ENCODE data around the gene C10orf53.

C10orf53 gene

GRCh38 chr10:49645871-49646870, 33.3 kb upstream of the C10orf53 start:
- no peak overlapping the region for H3K9ac ChIP-seq (ENCODE audit: low read length in 2 of 2)
- H3K4me3 ChIP-seq (ENCODE audit: low read length in 2 of 2): no peak overlapping the region
- no peaks in the 10 kb centered on the region for H3K36me3 ChIP-seq (ENCODE audit: control insufficient read depth in 2 of 2, insufficient read depth in 2 of 2, low read length in 2 of 2)
- no peak overlapping the region for H3K27ac ChIP-seq (ENCODE audit: low read length)
- peaks cover 0 to 5% of the 10 kb centered on the region in 2 donors for H3K9me3 ChIP-seq (ENCODE audit: control insufficient read depth in 2 of 2, low read length in 2 of 2)
- peaks cover 11 to 20% of the 10 kb centered on the region in 2 donors for H3K27me3 ChIP-seq (ENCODE audit: control insufficient read depth in 1 of 2, insufficient read depth in 2 of 2, low read length in 2 of 2)
- H3K4me1 ChIP-seq (ENCODE audit: control insufficient read depth, insufficient read depth, low read length): no peaks in the 10 kb centered on the region

- Histone ChIP-seq H3K9me3 (ENCODE audit: control insufficient read depth in 2 of 2, low read length in 2 of 2) (no peaks in the 10 kb centered on the region), H3K27ac (ENCODE audit: low read length) (no peak overlapping the region), H3K4me3 (ENCODE audit: low read length in 2 of 2) (no peak overlapping the region), H3K4me1 (ENCODE audit: control insufficient read depth, insufficient read depth, low read length) (no peaks in the 10 kb centered on the region), H3K27me3 (ENCODE audit: control insufficient read depth in 1 of 2, insufficient read depth in 2 of 2, low read length in 2 of 2) (peaks cover 2 to 12% of the 10 kb centered on the region in 2 donors), H3K36me3 (ENCODE audit: control insufficient read depth in 2 of 2, insufficient read depth in 2 of 2, low read length in 2 of 2) (no peaks in the 10 kb centered on the region), H3K9ac (ENCODE audit: low read length in 2 of 2) (no peak overlapping the region)
Observed at GRCh38 chr10:49647554-49647953, 31.9 kb upstream of the C10orf53 start.

GRCh38 chr10:49647985-49648795, 31.3 kb upstream of the C10orf53 start:
- no peaks in the 10 kb centered on the region for H3K9me3 ChIP-seq (ENCODE audit: control insufficient read depth in 2 of 2, low read length in 2 of 2)

GRCh38 chr10:49649294-49649693, 30.2 kb upstream of the C10orf53 start:
- H3K9ac ChIP-seq (ENCODE audit: low read length in 2 of 2): no peak overlapping the region
- no peak overlapping the region for H3K27ac ChIP-seq (ENCODE audit: low read length)
- no peak overlapping the region for H3K4me3 ChIP-seq (ENCODE audit: low read length in 2 of 2)
- H3K4me1 ChIP-seq (ENCODE audit: control insufficient read depth, insufficient read depth, low read length): no peaks in the 10 kb centered on the region
- H3K36me3 ChIP-seq (ENCODE audit: control insufficient read depth in 2 of 2, insufficient read depth in 2 of 2, low read length in 2 of 2): no peaks in the 10 kb centered on the region
- no peaks in the 10 kb centered on the region for H3K9me3 ChIP-seq (ENCODE audit: control insufficient read depth in 2 of 2, low read length in 2 of 2)
- H3K27me3 ChIP-seq (ENCODE audit: control insufficient read depth in 1 of 2, insufficient read depth in 2 of 2, low read length in 2 of 2): peaks cover 0 to 9% of the 10 kb centered on the region in 2 donors

More at GRCh38 chr10:49647985-49648795, 31.3 kb upstream of the C10orf53 start:
- Histone ChIP-seq H3K36me3 (ENCODE audit: control insufficient read depth in 2 of 2, insufficient read depth in 2 of 2, low read length in 2 of 2) (no peaks in the 10 kb centered on the region), H3K27ac (ENCODE audit: low read length) (no peak overlapping the region), H3K4me3 (ENCODE audit: low read length in 2 of 2) (no peak overlapping the region), H3K27me3 (ENCODE audit: control insufficient read depth in 1 of 2, insufficient read depth in 2 of 2, low read length in 2 of 2) (peaks cover 0 to 9% of the 10 kb centered on the region in 2 donors), H3K4me1 (ENCODE audit: control insufficient read depth, insufficient read depth, low read length) (no peaks in the 10 kb centered on the region), H3K9ac (ENCODE audit: low read length in 2 of 2) (no peak overlapping the region)

GRCh38 chr10:49649936-49650723, 29.3 kb upstream of the C10orf53 start:
- Histone ChIP-seq H3K27ac (ENCODE audit: low read length) (no peak overlapping the region), H3K4me1 (ENCODE audit: control insufficient read depth, insufficient read depth, low read length) (no peaks in the 10 kb centered on the region), H3K36me3 (ENCODE audit: control insufficient read depth in 2 of 2, insufficient read depth in 2 of 2, low read length in 2 of 2) (no peaks in the 10 kb centered on the region), H3K9ac (ENCODE audit: low read length in 2 of 2) (no peak overlapping the region), H3K9me3 (ENCODE audit: control insufficient read depth in 2 of 2, low read length in 2 of 2) (no peaks in the 10 kb centered on the region), H3K4me3 (ENCODE audit: low read length in 2 of 2) (no peak overlapping the region), H3K27me3 (ENCODE audit: control insufficient read depth in 1 of 2, insufficient read depth in 2 of 2, low read length in 2 of 2) (peaks cover 0 to 8% of the 10 kb centered on the region in 2 donors)

GRCh38 chr10:49650724-49651034, 28.8 kb upstream of the C10orf53 start:
- Histone ChIP-seq H3K9ac (ENCODE audit: low read length in 2 of 2) (no peak overlapping the region), H3K27ac (ENCODE audit: low read length) (no peak overlapping the region), H3K27me3 (ENCODE audit: control insufficient read depth in 1 of 2, insufficient read depth in 2 of 2, low read length in 2 of 2) (peaks cover 0 to 8% of the 10 kb centered on the region in 2 donors), H3K4me3 (ENCODE audit: low read length in 2 of 2) (no peak overlapping the region), H3K4me1 (ENCODE audit: control insufficient read depth, insufficient read depth, low read length) (no peaks in the 10 kb centered on the region), H3K36me3 (ENCODE audit: control insufficient read depth in 2 of 2, insufficient read depth in 2 of 2, low read length in 2 of 2) (no peaks in the 10 kb centered on the region), H3K9me3 (ENCODE audit: control insufficient read depth in 2 of 2, low read length in 2 of 2) (no peaks in the 10 kb centered on the region)

- H3K27me3 ChIP-seq (ENCODE audit: control insufficient read depth in 1 of 2, insufficient read depth in 2 of 2, low read length in 2 of 2): peaks cover 0 to 8% of the 10 kb centered on the region in 2 donors
Observed at GRCh38 chr10:49651039-49651835, 28.2 kb upstream of the C10orf53 start.

GRCh38 chr10:49651917-49652316, 27.5 kb upstream of the C10orf53 start:
- peaks cover 0 to 8% of the 10 kb centered on the region in 2 donors for H3K27me3 ChIP-seq (ENCODE audit: control insufficient read depth in 1 of 2, insufficient read depth in 2 of 2, low read length in 2 of 2)
- H3K4me3 ChIP-seq (ENCODE audit: low read length in 2 of 2): no peak overlapping the region
- no peaks in the 10 kb centered on the region for H3K36me3 ChIP-seq (ENCODE audit: control insufficient read depth in 2 of 2, insufficient read depth in 2 of 2, low read length in 2 of 2)

More at GRCh38 chr10:49651039-49651835, 28.2 kb upstream of the C10orf53 start:
- H3K4me1 ChIP-seq (ENCODE audit: control insufficient read depth, insufficient read depth, low read length): no peaks in the 10 kb centered on the region
- no peak overlapping the region for H3K9ac ChIP-seq (ENCODE audit: low read length in 2 of 2)
- H3K27ac ChIP-seq (ENCODE audit: low read length): no peak overlapping the region
- no peaks in the 10 kb centered on the region for H3K9me3 ChIP-seq (ENCODE audit: control insufficient read depth in 2 of 2, low read length in 2 of 2)
- no peak overlapping the region for H3K4me3 ChIP-seq (ENCODE audit: low read length in 2 of 2)
- H3K36me3 ChIP-seq (ENCODE audit: control insufficient read depth in 2 of 2, insufficient read depth in 2 of 2, low read length in 2 of 2): no peaks in the 10 kb centered on the region

GRCh38 chr10:49652421-49653272, 26.8 kb upstream of the C10orf53 start:
- Histone ChIP-seq H3K4me1 (ENCODE audit: control insufficient read depth, insufficient read depth, low read length) (no peaks in the 10 kb centered on the region), H3K27me3 (ENCODE audit: control insufficient read depth in 1 of 2, insufficient read depth in 2 of 2, low read length in 2 of 2) (peaks cover 0 to 8% of the 10 kb centered on the region in 2 donors), H3K4me3 (ENCODE audit: low read length in 2 of 2) (no peak overlapping the region), H3K27ac (ENCODE audit: low read length) (no peak overlapping the region), H3K36me3 (ENCODE audit: control insufficient read depth in 2 of 2, insufficient read depth in 2 of 2, low read length in 2 of 2) (no peaks in the 10 kb centered on the region), H3K9me3 (ENCODE audit: control insufficient read depth in 2 of 2, low read length in 2 of 2) (peaks cover 0 to 5% of the 10 kb centered on the region in 2 donors), H3K9ac (ENCODE audit: low read length in 2 of 2) (no peak overlapping the region)

More at GRCh38 chr10:49651917-49652316, 27.5 kb upstream of the C10orf53 start:
- H3K27ac ChIP-seq (ENCODE audit: low read length): no peak overlapping the region
- H3K9ac ChIP-seq (ENCODE audit: low read length in 2 of 2): no peak overlapping the region
- H3K9me3 ChIP-seq (ENCODE audit: control insufficient read depth in 2 of 2, low read length in 2 of 2): no peaks in the 10 kb centered on the region
- H3K4me1 ChIP-seq (ENCODE audit: control insufficient read depth, insufficient read depth, low read length): no peaks in the 10 kb centered on the region

All from stomach smooth muscle (tissue), 2 donors.